Activated naive CD8-positive, alpha-beta T cell treated with anti-CD3 and anti-CD28 coated beads, Interleukin-2, amount 50 U/mL, for 24 hours (primary cell): ENCODE measurements around the gene FIBP.

ENCODE experiments used
- ATAC-seq: fragments of 150-1000 bp; cut with Tn5 transposase; one replicate; pipeline ENCODE4 v1.10.0; 2021
- DNase-seq: peaks from one replicate; pipeline ENCODE4 v3.0.0; 2021
- H3K27ac Mint-ChIP-seq: one replicate; pipeline ENCODE4 v1.8.0; 2021; ENCODE audit warnings: mild to moderate bottlenecking, mixed read lengths
- H3K27me3 Mint-ChIP-seq: one replicate; pipeline ENCODE4 v1.8.0; 2021; ENCODE audit warnings: mixed read lengths
- H3K36me3 Mint-ChIP-seq: one replicate; pipeline ENCODE4 v1.8.0; 2021; ENCODE audit warnings: low read depth, mixed read lengths
- H3K4me1 Mint-ChIP-seq: one replicate; pipeline ENCODE4 v1.8.0; 2021; ENCODE audit warnings: mixed read lengths
- H3K4me3 Mint-ChIP-seq: one replicate; pipeline ENCODE4 v1.8.0; 2021; ENCODE audit warnings: mild to moderate bottlenecking, moderate library complexity, mixed read lengths
- H3K9me3 Mint-ChIP-seq: one replicate; pipeline ENCODE4 v1.8.0; 2021; ENCODE audit warnings: mixed read lengths

Gene FIBP

GRCh38 chr11:65847746-65848145 is 40.5 kb downstream of the FIBP start:
- Mint-ChIP-seq H3K27me3 (no peaks in the 10 kb centered on the region), H3K36me3 (peaks cover 13% of the 10 kb centered on the region), H3K9me3 (peaks cover 4% of the 10 kb centered on the region), H3K4me1 (no peaks in the 10 kb centered on the region), H3K4me3 (no peak overlapping the region), H3K27ac (no peak overlapping the region)
- no peak for ATAC-seq
- no peak for DNase-seq

DNA sequence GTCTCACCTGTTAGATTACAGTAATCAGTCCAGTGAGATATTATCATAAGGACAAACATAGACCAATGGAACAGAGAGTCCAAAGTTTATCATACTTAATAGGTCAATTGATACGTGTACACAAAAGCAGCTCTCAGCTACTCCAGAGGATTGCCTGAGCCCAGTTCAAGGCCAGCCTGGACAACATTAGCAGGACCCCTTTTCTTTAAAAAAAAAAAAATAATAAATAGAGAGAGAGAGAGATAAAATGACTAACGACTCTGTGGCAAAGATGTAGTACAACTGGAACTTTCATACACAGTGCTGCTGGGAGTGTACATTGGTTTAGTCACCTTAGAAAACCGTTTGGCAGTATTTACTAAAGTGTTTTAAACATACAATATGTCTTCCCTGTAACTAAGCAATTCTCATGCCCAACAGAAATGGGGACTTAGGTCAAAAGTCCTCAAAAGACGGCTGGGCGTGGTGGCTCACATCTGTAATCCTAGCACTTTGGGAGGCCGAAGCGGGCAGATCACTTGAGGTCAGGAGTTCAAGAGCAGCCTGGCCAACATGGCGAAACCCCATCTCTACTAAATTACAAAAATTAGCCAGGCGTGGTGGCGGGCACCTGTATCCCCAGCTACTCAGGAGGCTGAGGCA is 43.9 kb downstream of the FIBP start:
- Mint-ChIP-seq H3K27ac (no peak overlapping the region), H3K9me3 (no peaks in the 10 kb centered on the region), H3K4me1 (no peaks in the 10 kb centered on the region), H3K27me3 (no peaks in the 10 kb centered on the region), H3K36me3 (no peaks in the 10 kb centered on the region), H3K4me3 (no peak overlapping the region)
- DNase-seq (no peak), ATAC-seq (no peak)

GRCh38 chr11:65843811-65844210 is 44.5 kb downstream of the FIBP start:
- Mint-ChIP-seq H3K4me1 (no peaks in the 10 kb centered on the region), H3K36me3 (no peaks in the 10 kb centered on the region), H3K9me3 (no peaks in the 10 kb centered on the region), H3K27me3 (no peaks in the 10 kb centered on the region), H3K27ac (no peak overlapping the region), H3K4me3 (no peak overlapping the region)
- ATAC-seq (no peak), DNase-seq (no peak)

DNA sequence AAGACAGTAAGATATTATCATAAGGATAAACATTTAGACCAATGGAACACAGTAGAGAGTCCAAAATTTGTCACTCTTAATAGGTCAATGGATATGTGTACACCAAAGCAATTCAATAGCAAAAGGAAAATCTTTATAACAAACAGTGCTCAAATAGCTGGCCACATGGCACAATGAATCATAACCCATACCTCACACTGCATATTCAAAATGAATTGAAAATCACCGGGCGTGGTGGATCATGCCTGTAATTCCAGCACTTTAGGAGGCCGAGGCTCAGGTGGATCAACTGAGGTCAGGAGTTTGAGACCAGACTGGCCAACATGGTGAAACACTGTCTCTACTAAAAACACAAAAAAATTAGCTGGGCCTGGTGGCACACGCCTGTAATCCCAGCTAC is 46.1 kb downstream of the FIBP start:
- no peak for ATAC-seq

GRCh38 chr11:65834202-65834601 is 54.1 kb downstream of the FIBP start:
- peaks cover 2% of the 10 kb centered on the region for H3K27me3 Mint-ChIP-seq
- ATAC-seq (no peak), DNase-seq (no peak)
- no peaks in the 10 kb centered on the region for H3K9me3 Mint-ChIP-seq
- H3K4me3 Mint-ChIP-seq = no peak overlapping the region
- H3K27ac Mint-ChIP-seq = no peak overlapping the region
- H3K36me3 Mint-ChIP-seq = peaks cover 3% of the 10 kb centered on the region
- peaks cover 22% of the 10 kb centered on the region for H3K4me1 Mint-ChIP-seq

More for the DNA sequence above, 46.1 kb downstream of the FIBP start:
- H3K27ac Mint-ChIP-seq = no peak overlapping the region
- no peak for DNase-seq
- H3K4me3 Mint-ChIP-seq = no peak overlapping the region
- no peaks in the 10 kb centered on the region for H3K9me3 Mint-ChIP-seq
- H3K27me3 Mint-ChIP-seq = no peaks in the 10 kb centered on the region
- no peaks in the 10 kb centered on the region for H3K4me1 Mint-ChIP-seq
- H3K36me3 Mint-ChIP-seq = no peaks in the 10 kb centered on the region
